Stomach smooth muscle (tissue), 2 donors: ENCODE measurements around the gene POMZP3.
"Not testable (repeated sequence)": the region's sequence is repeated elsewhere in the genome, so short reads cannot be mapped to it uniquely, and the experiment has no call there.

ENCODE experiments used
- H3K27ac ChIP-seq: one replicate; pipeline ENCODE4 v1.7.0; 2013; ENCODE audit warnings: mild to moderate bottlenecking, low read length, inconsistent platforms
- H3K27me3 ChIP-seq, 2 donors: one replicate each; pipeline ENCODE4 v1.7.0; 2013; ENCODE audit warnings: low read length in 2 of 2; ENCODE audit not compliant: insufficient read depth in 2 of 2, control insufficient read depth in 1 of 2
- H3K36me3 ChIP-seq, 2 donors: one replicate each; pipeline ENCODE4 v1.7.0; 2013; ENCODE audit warnings: low read length in 2 of 2; ENCODE audit not compliant: control insufficient read depth in 2 of 2, insufficient read depth in 2 of 2
- H3K4me1 ChIP-seq: one replicate; pipeline ENCODE4 v1.7.0; 2013; ENCODE audit warnings: low read length; ENCODE audit not compliant: control insufficient read depth, insufficient read depth
- H3K4me3 ChIP-seq, 2 donors: one replicate each; pipeline ENCODE4 v1.7.0; 2013; ENCODE audit warnings: low read length in 2 of 2
- H3K9ac ChIP-seq, 2 donors: one replicate each; pipeline ENCODE4 v1.7.0; 2013; ENCODE audit warnings: low read length in 2 of 2, mild to moderate bottlenecking in 1 of 2
- H3K9me3 ChIP-seq, 2 donors: one replicate each; pipeline ENCODE4 v1.7.0; 2013; ENCODE audit warnings: low read length in 2 of 2; ENCODE audit not compliant: control insufficient read depth in 2 of 2
- donor health status: healthy.
- donor health status: Pancreatic carcinoma.

POMZP3 gene

GRCh38 chr7:76586585-76587315, 40.3 kb downstream of the POMZP3 start:
- H3K27ac ChIP-seq, H3K36me3 ChIP-seq, H3K27me3 ChIP-seq, H3K9me3 ChIP-seq, H3K4me3 ChIP-seq, H3K4me1 ChIP-seq, H3K9ac ChIP-seq: not testable (repeated sequence)

- not testable (repeated sequence) for H3K36me3 ChIP-seq, H3K9ac ChIP-seq, H3K27me3 ChIP-seq, H3K9me3 ChIP-seq, H3K4me1 ChIP-seq
- peak overlapping the region in 1 of 2 donors; percentile 29 for H3K4me3 ChIP-seq
- peak overlapping the region; percentile 49 for H3K27ac ChIP-seq
These were observed 43.3 kb downstream of the POMZP3 start for GRCh38 chr7:76583636-76584281.

- H3K9ac ChIP-seq, H3K4me1 ChIP-seq, H3K9me3 ChIP-seq, H3K36me3 ChIP-seq, H3K27me3 ChIP-seq: not testable (repeated sequence)
- H3K4me3 ChIP-seq: peak overlapping the region in 1 of 2 donors; percentile 29
- peak overlapping the region; percentile 49 for H3K27ac ChIP-seq
These were observed 44.0 kb downstream of the POMZP3 start for GRCh38 chr7:76582848-76583631.

- not testable (repeated sequence) for H3K27me3 ChIP-seq, H3K4me1 ChIP-seq, H3K9me3 ChIP-seq
These were observed 51.0 kb downstream of the POMZP3 start for GRCh38 chr7:76575919-76576655.

GRCh38 chr7:76575431-76575830, 51.6 kb downstream of the POMZP3 start:
- not testable (repeated sequence) for H3K9me3 ChIP-seq, H3K9ac ChIP-seq

More at GRCh38 chr7:76575919-76576655, 51.0 kb downstream of the POMZP3 start:
- H3K9ac ChIP-seq, H3K27ac ChIP-seq, H3K4me3 ChIP-seq, H3K36me3 ChIP-seq: not testable (repeated sequence)

GRCh38 chr7:76572296-76572695, 54.8 kb downstream of the POMZP3 start:
- not testable (repeated sequence) for H3K9me3 ChIP-seq, H3K4me3 ChIP-seq, H3K36me3 ChIP-seq, H3K4me1 ChIP-seq, H3K27ac ChIP-seq, H3K27me3 ChIP-seq, H3K9ac ChIP-seq

More at GRCh38 chr7:76575431-76575830, 51.6 kb downstream of the POMZP3 start:
- not testable (repeated sequence) for H3K27ac ChIP-seq, H3K4me3 ChIP-seq, H3K36me3 ChIP-seq, H3K27me3 ChIP-seq, H3K4me1 ChIP-seq

GRCh38 chr7:76570324-76570775, 56.7 kb downstream of the POMZP3 start:
- H3K4me3 ChIP-seq, H3K9me3 ChIP-seq, H3K4me1 ChIP-seq, H3K27me3 ChIP-seq, H3K9ac ChIP-seq, H3K36me3 ChIP-seq, H3K27ac ChIP-seq: not testable (repeated sequence)

GRCh38 chr7:76568742-76569141, 58.3 kb downstream of the POMZP3 start:
- H3K9ac ChIP-seq, H3K27ac ChIP-seq, H3K9me3 ChIP-seq, H3K36me3 ChIP-seq, H3K4me3 ChIP-seq, H3K27me3 ChIP-seq, H3K4me1 ChIP-seq: not testable (repeated sequence)

GRCh38 chr7:76567753-76568152, 59.3 kb downstream of the POMZP3 start:
- not testable (repeated sequence) for H3K36me3 ChIP-seq, H3K4me1 ChIP-seq, H3K27ac ChIP-seq, H3K4me3 ChIP-seq, H3K9me3 ChIP-seq, H3K27me3 ChIP-seq, H3K9ac ChIP-seq

- H3K27me3 ChIP-seq, H3K36me3 ChIP-seq, H3K4me3 ChIP-seq, H3K4me1 ChIP-seq, H3K9ac ChIP-seq, H3K9me3 ChIP-seq, H3K27ac ChIP-seq: not testable (repeated sequence)
These were observed 59.8 kb downstream of the POMZP3 start for GRCh38 chr7:76567311-76567710.
